ENCODE measurements around the gene RTP3.
A peak's percentile ranks its signal among the peaks of the same experiment; 100 is the strongest.

RTP3 gene

GRCh38 chr3:46469680-46470357, 28.0 kb upstream of the RTP3 start:
- DNase-seq = no peak

DNA sequence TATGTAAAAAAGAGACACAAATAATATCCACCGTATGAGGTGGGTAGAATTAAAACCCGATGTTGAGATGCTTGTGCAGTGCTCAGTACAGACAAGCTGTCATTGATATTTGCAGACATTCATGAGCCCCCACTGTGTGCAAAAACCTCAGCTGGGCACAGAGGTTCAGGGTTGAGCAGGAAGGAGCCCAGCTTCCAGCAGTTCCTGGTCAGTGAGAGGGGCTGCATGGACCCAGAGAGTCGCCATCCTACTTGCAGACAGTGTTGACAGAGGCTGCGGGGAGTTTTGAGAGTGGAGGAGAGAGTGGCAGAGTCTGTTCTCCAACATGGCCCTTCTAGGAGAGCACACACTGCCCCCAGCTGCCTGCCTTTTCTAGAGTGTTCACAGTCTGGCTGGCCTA, 26.9 kb upstream of the RTP3 start:
- no peak for DNase-seq

- no peak for DNase-seq
These were observed 26.3 kb upstream of the RTP3 start for GRCh38 chr3:46471371-46471914.

DNA sequence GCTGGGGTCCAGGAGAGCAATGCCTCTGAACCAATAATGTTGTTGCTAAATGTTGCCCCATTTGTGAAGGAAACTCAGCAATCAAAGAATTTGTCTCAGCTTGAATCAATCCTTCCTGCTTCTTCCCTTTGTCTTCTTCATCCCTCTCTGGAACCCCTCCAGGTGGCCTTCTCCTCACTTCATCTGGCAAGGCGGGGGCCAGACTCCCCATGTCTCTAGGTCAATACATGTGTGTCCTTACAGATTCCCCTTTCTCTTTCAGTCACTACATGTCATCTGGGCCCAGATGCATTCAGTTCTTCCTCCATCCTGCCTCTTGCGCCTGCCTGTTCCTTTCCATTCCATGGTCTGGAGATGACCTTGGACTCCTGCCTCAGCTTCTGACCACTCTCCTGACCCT, 25.0 kb upstream of the RTP3 start:
- DNase-seq = no peak

DNA sequence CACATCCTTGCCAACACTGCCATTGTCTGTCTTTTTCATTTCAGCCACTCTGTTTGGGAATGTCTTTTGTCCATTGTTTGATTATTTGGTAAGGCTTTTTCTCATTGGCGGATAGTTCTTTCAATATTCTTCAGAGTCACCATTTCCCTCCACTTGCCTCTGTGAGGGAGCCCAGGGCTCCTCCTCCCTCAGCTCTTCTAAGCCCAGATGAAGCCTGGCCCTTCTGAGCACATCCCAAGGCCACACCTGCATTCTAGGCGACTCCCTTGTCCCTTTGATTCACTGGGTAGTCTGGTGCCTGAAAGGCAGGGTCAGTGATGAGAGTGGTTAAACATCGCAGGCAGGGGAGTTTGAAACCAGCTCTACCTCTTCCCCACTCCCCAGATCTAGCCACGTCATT, 20.6 kb upstream of the RTP3 start:
- DNase-seq = no peak

- no peak for DNase-seq
These were observed 20.0 kb upstream of the RTP3 start for GRCh38 chr3:46477756-46478155.

DNA sequence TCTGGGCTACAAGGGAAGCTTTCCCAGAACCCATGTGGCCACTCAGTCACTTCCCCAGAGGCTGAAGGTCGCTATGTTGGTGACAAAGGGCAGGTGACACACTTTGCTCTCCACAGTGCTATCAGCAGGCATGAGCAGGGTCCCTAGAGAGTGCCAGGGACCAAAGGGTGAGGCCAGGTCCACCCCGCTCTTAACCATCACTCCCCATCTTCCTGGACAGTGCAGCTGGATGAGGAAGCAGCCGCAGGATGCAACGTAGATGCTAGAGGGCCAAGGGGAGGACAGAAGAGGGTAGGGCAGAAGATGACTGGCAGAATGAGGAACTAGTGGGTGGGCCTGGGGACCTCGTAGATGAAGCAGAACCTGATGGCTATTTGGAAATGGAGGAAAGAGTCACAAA, 19.4 kb upstream of the RTP3 start:
- no peak for DNase-seq

GRCh38 chr3:46479021-46479420, 18.8 kb upstream of the RTP3 start:
- no peak for DNase-seq

- DNase-seq = no peak
These were observed 18.1 kb upstream of the RTP3 start for GRCh38 chr3:46479696-46480095.

DNA sequence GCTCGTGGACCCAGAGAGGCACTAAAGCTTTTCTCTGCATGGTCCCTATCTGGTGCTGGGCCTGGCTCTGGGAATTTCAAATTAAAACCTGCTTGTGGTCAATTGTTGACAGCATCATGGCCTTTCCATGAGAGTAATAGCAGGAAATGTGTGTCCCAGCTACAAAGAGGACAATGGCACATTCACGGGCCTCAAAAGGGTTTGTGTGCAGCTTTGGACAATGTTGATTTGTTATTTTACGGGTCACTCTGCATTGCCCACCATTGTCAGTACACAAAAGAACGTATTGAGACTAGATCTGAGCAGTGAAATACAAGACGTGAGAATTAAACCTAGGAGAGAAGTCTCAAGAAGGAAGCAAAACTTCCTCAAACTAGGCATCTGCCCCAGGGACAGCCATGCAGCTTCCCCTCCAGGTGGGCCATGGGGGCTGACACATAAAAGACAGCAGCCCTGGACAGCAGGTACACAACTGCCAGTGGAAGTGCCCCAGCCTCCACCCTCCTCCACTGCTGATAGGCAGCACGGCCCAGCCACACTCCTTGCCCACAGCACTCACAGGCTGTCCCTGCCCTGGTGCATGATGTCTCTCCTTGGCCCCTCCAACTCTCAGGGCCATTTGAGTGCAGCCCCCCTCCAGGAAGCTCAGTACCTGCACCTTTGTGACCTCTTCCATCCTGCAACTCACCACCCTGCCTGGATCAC, 17.1 kb upstream of the RTP3 start:
- DNase-seq = no peak

GRCh38 chr3:46481636-46482035, 16.1 kb upstream of the RTP3 start:
- no peak for DNase-seq

GRCh38 chr3:46482632-46483350, 15.0 kb upstream of the RTP3 start:
- no peak for DNase-seq

DNA sequence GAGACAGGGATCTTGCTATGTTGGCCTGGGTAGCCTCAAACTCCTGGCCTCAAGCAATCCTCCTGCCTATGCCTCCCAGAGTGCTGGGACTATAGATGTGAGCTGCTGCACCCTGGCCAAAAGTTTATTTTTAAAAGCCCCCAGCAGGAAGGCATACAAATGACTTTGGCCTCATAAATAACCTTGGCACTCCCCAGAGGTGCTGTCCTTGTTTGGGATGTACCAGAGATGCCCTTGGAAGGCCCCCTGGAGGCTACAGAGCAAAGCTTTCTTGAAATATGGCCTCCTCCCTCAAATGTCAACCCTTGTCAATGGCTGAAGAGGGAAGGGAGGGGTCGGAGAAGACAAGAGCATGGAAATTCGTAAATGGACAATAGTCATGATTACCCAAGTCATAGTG, 14.0 kb upstream of the RTP3 start:
- no peak for DNase-seq

DNA sequence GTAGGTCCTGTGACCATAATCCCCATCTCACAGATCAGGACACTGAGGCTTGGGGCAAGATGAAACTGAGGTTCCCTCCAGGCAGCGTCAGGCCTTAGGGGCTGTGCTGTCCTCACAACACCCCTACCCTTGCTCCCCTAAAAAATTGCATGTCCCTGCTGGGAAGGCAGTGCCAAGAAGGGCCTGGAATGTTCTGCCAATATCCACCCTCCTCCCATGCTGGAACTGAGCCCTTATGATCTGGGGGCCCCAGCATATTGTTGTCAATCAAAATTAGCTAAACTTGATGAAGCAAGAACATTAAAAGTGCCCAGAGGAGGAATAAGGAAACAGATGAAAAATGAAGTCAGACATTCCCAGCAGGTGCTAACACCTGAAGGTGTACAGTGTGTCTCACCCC, 13.4 kb upstream of the RTP3 start:
- no peak for DNase-seq

- no peak for DNase-seq
These were observed 12.6 kb upstream of the RTP3 start for GRCh38 chr3:46484911-46485778.

DNA sequence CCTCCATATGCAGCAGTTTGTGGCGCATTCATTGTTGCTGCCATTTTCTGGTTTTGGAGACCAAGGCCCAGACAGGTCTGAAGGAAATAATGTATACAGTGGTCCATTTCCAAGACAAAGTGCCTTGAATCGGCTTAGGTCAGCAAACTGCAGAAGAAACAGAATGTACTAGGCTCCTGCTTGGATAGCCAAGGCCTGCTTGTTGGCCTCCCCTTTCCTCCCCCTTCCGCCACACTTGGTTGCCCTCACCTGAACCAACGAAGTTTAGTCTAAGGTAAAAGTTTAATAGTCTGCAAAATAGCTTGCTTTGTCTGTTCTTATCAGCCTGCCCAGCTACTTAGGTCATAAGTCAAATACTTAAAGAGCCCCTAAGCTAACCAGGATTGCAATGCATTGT, 12.0 kb upstream of the RTP3 start:
- no peak for DNase-seq

GRCh38 chr3:46488735-46489361, 8.9 kb upstream of the RTP3 start:
- DNase-seq = peak; percentile 40

- no peak for DNase-seq
These were observed 8.4 kb upstream of the RTP3 start for GRCh38 chr3:46489381-46489780.

DNA sequence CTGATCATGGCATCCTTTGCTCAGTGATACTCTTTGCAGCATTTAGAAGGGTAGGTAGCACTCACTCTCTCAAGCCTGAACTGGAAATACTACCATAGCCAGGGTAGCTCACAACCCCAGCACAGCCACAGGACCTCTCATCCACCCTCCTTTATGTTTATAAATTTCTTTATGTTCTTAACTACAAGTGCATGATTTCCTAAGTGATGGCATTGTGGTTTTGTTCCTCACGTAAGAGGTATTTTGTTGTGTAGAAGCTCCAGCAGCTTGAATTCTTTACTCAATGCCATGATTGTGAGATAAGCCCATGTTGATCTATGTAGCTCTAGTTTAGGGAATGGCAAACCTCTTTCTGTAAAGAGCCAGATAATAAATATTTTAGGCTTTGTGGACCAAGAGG, 7.9 kb upstream of the RTP3 start:
- no peak for DNase-seq

GRCh38 chr3:46490338-46491084, 7.3 kb upstream of the RTP3 start:
- no peak for DNase-seq

Data from activated gamma-delta T cell (primary cell).